Measurements from ENCODE around the gene LRRC47.
A peak's percentile ranks its signal among the peaks of the same experiment; 100 is the strongest.
"Not testable (repeated sequence)": the region's sequence is repeated elsewhere in the genome, so short reads cannot be mapped to it uniquely, and the experiment has no call there.

LRRC47 gene

GRCh38 chr1:3771108-3772026, 24.9 kb downstream of the LRRC47 start:
- no peak for DNase-seq

- DNase-seq: no peak
These were observed 26.1 kb downstream of the LRRC47 start for GRCh38 chr1:3770047-3770765.

- DNase-seq: no peak
These were observed 27.4 kb downstream of the LRRC47 start for GRCh38 chr1:3768811-3769390.

DNA sequence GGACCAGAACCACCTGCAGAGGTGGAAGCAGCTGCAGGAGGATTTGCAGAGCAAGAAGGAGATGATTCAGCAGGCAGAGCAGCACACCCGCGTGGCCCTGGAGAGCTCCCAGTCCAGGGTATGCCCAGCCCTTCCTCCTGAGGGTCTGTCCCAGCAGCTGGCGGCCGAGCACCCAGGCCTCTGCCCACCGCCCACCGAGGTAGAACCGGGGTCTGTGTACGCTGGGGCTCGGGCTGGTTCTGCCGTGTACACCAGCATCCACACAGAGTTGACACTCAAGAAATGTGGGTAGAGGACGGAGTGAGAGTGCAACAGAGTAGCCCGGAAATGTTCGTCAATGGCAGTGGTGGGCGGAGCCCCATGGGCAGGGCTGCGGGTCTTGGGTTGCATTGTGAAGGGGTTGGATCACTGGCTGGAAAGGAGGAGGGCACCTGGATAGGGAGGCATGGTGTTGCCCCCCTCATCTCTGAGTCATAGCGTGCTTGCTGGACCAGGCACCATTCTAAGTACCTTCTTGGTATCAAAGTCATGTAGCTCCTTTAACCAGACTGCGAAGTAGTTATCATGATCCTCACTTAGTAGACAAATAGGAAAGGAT, 28.9 kb downstream of the LRRC47 start:
- no peak for DNase-seq

DNA sequence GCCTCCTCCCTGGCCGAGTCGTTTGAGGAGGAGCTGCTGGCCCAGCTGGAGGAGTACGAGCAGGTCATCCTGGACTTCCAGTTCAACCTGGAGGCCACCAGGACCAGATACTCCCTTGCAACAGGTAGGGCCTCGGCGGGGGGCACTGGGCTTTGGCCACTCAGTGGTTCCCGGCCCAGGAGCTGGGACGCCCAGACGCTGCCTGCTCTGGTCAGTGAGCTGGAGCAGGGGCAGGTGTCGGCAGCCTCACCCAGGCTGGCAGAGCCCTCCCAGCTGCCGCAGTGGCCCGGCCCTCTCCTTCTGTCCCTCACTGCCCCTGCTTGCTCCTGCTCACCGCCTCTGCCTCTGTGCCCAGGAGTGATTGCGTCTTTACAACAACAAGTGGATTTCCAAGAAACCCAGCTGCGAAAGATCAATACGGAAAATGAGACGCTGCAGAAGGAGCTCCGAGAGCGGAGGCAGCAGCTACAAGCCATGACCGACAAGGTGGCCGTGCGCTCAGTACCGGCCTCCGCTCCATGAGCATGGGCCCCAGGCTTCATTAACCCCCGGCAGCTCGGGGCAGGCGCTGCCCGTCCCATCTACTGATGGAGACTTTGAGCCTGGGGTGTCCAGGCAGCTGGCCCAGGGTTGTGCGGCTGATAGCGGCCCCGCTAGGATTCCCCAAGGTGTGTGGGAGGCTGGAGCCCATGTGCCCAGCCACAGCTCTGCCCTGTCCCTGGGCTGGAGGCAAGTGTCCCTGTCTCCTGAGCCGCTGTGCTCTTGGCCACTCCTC, 32.8 kb downstream of the LRRC47 start:
- DNase-seq: no peak

DNA sequence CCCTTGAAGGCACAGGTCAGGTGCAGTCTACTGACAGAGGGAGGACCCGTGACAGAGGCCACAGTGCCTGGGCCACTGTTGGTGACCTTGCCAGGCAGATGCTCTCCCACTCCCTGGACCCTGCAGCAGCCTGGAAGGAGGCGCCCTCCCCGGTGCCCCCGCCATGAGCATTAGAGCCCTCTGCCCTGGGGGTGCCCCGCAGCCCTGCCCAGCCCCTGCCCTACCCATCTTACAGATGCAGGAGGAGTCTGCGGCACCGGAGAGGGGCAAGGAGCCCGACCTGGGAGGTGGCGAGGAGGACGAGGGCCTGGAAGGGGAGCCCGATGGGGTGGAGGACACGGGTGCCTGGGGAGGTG, 33.4 kb downstream of the LRRC47 start:
- no peak for DNase-seq

GRCh38 chr1:3762151-3762872, 34.0 kb downstream of the LRRC47 start:
- DNase-seq: no peak

DNA sequence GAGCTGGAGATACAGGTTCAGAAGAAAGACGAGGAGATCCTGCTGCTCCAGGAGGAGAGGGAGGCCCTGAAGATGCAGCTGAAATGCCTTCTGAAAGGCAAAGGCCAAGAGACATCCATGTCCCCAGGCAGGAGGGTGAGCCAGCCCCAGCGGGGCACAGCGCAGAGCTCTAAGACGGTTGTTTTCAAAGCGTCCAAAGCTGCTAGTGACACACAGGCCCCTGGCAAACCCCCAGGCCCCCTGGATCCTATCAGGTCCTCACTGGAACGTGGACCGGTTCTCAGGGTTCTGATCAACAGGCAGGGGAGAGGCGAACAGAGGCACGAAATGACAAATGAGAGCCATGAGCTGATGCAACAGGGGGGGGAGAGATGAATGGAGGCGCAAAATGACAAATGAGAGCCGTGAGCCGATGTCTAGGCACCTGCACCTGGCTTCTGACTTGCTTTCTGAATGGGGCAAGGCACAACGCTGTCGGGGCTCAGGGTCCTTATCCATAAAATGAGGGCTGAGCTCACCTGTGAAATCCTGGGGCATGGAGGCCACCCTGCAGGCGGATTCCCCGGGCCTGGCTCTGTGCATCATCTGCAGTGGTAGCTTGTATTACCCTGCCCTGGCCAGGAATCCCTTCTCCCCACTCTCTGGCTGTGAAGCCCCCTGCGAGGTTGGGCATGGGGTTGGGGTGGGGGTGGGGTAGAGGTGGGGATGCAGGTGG, 34.8 kb downstream of the LRRC47 start:
- DNase-seq: no peak

- no peak for DNase-seq
These were observed 36.5 kb downstream of the LRRC47 start for GRCh38 chr1:3759796-3760195.

- DNase-seq: no peak
These were observed 37.1 kb downstream of the LRRC47 start for GRCh38 chr1:3759164-3759563.

GRCh38 chr1:3756394-3756793, 39.9 kb downstream of the LRRC47 start:
- no peak for DNase-seq

DNA sequence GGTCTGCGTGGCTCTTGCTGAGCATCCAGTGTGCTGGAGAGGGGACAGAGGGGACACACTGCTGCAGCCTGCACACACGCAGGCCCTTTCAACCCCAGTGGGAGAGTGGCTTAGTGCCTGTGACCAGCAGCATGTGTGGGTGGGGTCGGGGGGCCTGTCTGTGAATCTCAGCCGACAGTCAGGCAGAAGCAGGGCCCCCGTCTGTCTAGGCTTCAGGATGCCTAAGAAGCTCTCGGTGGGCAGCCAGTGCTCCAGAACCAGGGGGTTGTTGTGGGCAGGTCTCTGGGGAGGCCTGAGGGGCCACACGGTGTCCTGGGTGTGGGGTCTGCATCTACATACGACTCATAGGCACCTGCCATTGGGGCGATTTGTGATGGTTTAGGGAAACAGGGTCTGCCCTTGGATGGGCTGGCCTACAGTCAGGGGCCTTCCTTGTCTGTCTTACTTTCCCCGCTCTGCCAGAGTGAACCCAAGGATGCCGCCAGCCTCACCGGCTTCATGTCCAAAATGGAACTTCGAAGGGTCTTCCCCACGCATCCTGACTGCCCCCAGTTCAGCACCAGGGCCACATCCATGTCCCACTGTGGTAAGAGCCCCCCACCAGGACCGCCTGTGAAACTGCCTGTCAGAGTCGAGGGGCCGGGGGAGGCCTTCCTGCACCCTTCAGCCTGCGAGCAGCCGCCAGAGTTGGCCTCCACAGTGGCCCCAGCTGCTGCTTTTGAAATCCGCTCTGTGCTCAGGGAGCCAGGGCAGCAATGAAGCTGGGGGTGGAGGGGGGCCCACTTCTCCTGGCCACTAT, 42.4 kb downstream of the LRRC47 start:
- no peak for DNase-seq

GRCh38 chr1:3752400-3752945, 43.8 kb downstream of the LRRC47 start, which contains the start of gene CCDC27:
Gene CCDC27, plus strand, starts transcription at chr1:3752450. Its CDS starts 32 bp downstream, at chr1:3752482.
- no peak for DNase-seq

DNA sequence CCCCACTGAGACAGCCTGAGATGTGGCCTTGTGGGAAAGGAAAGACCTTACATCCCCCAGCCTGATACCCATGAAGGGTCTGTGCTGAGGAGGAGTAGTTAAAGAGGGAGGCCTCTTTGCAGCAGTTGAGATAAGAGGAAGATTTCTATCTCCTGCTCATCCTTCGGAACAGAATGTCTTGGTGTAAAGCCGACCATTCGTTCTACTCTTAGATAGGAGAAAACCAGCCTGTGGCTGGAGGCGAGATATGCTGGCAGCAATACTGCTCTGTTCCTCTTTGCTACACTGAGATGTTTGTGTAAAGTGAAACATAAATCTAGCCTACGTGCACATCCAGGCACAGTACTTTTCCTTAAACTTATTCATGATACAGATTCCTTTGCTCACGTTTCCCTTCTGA, 45.6 kb downstream of the LRRC47 start:
- no peak for DNase-seq

- DNase-seq: no peak
These were observed 46.8 kb downstream of the LRRC47 start for GRCh38 chr1:3749512-3749911.

- not testable (repeated sequence) for DNase-seq
These were observed 47.9 kb downstream of the LRRC47 start for GRCh38 chr1:3748316-3748900.

DNA sequence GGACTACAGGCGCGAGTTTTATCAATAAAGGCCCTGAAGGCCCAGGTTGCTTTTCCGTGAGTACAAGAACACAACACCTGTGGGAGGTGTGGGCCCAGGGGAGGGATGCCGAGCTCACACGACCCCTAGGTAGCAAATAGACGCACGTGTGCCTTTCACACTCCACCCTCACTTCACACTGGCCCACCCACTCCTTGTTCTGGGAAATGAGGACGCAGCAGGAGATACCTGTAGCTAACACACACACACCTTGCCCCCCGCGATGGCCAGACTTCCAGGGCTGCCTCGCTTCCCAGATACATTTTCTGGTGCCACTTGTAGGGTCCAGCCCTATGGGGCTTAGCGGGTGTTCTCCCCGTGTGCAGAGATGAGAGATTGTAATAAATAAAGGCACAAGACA, 48.4 kb downstream of the LRRC47 start:
- no peak for DNase-seq

GRCh38 chr1:3747522-3747848, 48.8 kb downstream of the LRRC47 start:
- no peak for DNase-seq

DNA sequence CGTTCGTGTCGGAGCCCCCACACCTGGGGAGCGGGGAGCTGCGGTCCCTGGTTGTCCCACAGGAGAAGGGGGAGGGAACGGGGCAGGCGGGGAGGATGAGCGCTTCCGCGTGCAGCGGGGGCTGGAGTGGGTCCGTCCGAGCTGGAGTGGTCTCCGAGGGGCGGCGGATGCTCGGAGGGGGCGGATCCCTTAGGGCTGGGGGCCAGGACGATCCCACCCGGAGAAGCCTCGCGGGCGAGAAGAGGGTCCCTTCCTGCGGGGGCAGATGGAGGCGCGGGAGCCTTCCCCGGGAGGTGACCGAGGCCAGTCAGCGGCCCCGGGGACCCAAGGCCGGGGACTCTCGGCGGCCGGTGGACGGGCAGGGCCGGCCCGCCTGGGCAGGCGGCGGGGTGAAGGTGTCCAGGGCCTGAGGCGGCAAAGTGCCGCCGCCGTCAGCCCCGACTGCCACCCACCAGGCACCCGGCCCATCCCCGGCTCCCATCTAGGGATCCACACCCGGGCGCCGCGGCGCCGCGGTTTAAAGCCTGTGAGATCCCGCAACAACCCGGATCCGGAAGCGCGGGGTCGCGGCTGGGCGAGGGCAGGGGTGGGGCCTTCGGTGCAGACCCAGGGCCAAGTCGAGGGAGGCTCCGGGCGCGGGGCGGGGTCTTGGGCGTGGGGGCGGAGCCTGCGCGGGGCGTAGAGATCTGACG, 49.3 kb downstream of the LRRC47 start:
- peak; percentile 87 to 89 for DNase-seq

Measured in CD4-positive, alpha-beta T cell treated with Interleukin-1 beta for 1 hour (primary cell).